HG02623 (cell line): ENCODE data around the gene SND1.

ENCODE experiments used
- ATAC-seq: cut with Tn5 transposase; IDR thresholded peaks from one replicate; pipeline ENCODE4 v1.9.1; 2021; ENCODE audit warnings: moderate library complexity; ENCODE audit not compliant: unreplicated experiment

The SND1 gene

DNA sequence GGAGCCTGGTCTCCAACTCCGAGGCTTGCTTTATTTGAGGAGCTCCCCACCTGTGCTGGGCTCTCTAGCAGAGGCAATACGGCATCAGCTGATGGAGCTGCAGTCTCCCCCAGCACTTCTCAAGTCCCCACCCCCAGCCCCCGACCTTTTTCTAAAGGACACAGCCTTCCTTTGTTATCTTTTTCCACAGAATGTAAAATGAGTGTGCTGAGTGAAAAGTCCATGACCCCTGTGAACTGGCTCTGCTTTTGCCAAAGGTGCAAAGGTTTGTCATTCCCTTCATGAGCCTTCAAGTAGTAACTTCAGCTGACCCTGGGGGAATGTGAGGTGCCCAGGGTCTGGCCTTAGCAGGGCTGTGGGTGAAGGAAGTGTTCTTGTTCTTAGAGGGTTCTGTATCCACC is 353.8 kb downstream of the SND1 start:
- ATAC-seq = no peak

GRCh38 chr7:128006550-128007302 is 354.7 kb downstream of the SND1 start:
- ATAC-seq = no peak

DNA sequence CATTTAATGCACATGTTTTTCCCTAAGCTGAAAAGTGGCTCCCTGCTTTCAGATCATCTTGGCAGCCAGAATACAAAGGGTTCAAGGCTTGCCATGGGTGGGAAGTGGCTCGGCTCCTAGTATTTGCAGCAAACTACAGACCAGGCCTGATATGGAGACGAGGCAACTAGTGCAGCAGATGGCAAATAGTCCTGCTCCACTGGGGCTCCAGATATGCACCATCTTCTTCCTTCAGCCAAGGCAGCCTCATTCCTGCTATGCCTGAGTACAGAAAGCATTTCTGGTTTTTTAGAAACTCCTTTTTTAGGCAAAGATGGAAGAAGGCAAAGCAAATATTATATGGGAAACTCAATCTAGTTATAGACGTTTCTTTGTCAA is 355.3 kb downstream of the SND1 start:
- ATAC-seq = no peak

GRCh38 chr7:128008141-128008540 is 356.1 kb downstream of the SND1 start:
- ATAC-seq = no peak

GRCh38 chr7:128008744-128009143 is 356.8 kb downstream of the SND1 start:
- no peak for ATAC-seq

- ATAC-seq = no peak
Measured at GRCh38 chr7:128010391-128011127, 358.6 kb downstream of the SND1 start.

- no peak for ATAC-seq
Measured at GRCh38 chr7:128011131-128011661, 359.2 kb downstream of the SND1 start.

DNA sequence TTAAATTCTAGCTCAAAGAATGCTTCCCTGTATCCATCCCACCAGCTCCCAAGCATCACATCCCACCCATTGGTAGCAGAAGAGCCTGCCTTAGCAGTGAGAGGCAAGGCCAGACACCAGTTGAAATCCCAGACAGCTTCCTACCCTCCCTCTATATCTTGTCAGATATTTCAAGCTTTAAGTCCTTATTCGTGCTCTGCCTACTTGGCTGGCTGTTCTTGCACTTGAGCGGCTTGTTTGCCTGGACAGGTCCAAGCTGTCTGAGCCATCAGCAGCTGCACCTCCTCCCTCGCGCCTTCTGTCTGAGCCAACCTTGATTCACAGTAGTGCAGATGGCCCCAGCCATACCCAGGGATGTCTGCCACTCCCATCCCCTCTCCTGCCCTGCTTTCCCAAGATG is 362.8 kb downstream of the SND1 start:
- no peak for ATAC-seq

DNA sequence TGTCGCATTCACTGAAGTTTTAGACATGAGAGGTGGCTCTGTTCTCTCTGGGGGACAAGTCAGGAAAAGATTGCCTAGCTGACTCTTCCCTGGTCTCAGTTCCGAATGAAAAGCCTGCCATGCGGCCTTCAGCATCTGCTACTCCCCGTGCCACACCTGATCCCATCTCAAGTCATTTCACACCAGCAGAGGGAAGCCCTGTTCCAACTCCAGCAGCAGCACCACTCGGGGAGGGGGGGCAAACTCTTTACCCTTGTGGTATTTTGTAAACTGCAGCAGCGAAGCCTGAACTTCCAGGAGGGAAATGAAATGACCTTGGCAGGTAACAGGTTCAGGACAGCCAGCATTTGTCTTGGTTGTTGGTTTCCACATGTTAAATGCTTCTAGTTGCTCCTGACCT is 365.5 kb downstream of the SND1 start:
- no peak for ATAC-seq

DNA sequence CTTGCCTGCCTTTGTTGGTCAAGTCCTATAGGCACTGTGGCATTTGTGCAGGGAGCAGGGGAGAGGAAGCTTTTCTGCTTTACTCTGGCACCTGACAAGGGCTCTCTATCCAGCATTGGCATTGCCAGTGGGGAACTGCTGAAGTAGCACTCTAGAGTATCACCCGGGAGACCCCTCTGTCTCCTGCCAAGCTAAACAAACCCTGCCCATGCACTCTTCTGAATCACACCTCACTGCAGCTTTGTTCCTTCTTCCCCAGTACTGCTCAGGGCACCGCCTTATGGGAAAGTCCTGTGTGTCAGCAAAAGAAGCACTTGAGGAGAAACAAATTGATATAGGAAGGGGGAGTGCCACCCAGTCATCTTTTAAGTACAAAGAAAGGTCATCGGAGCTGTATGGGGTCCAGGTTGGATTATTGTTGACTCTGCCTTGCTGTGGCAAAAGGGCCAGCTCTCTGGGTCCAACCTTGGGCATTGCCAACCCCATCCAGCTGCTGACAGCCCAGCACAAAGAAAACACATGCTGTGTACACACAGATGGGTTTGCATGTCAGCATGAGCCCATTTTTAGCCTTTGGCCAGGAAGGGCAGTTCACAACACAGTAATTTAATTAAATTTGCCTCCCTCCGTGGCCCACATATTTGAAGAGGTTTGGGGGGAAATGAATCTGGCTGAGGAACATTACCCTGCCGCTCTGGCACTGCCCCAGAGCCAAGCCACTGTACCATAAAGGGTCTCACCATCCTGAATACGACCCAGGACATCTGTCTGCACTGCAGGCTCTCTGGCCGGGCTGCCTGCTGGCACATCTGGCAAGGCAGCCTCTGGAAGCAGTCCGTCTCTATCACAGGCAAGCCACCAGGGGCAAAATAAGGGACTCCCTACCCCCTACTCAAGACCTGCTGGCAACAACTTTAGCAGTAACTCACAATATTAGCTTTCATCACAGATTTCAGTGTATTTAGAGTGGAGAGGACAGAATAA is 366.2 kb downstream of the SND1 start:
- ATAC-seq = no peak

- ATAC-seq = no peak
Measured at GRCh38 chr7:128019288-128019687, 367.3 kb downstream of the SND1 start.

- ATAC-seq = no peak
Measured at GRCh38 chr7:128020159-128020558, 368.2 kb downstream of the SND1 start.

DNA sequence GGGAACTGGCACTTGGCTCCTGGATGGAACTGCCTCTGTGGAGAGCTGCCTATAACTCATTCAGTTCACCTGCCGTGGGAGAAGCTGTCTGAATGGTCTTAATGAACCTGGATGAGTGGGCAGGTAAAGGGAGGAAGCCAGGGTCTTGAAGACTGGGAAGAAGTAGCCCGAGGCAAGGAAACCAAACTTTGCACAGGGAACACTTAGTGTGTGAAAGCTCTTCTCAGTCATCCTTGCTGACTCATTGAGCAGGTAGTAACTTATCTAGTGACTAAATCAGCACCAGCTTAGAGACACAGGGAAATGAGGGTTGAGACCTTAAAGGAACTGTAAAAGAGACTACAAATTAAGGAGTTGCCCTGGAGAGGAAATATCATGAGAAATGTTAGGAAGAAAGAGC is 369.4 kb downstream of the SND1 start:
- ATAC-seq = no peak

GRCh38 chr7:128022631-128023532 is 370.9 kb downstream of the SND1 start:
- no peak for ATAC-seq

DNA sequence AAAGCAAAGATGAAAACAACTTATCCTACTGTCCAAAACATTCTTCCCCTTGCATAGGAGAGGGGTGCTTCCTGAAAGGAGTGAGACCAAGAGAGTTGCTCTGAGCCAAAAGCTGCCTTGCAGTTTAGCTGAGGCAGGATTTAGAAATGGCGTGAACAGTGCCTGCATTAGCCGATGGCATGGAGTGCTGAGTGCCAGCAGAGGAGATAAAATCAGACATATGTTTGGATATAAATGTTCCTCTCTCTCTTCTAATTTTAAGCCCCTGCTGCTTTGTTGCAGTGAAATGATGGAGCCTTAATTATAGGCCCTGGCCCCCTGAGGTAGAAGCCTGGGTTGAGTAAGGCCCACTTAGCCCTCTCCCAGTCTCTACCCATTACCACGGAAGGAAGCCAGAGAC is 372.2 kb downstream of the SND1 start:
- ATAC-seq = no peak

- no peak for ATAC-seq
Measured at GRCh38 chr7:128025380-128025779, 373.4 kb downstream of the SND1 start.

GRCh38 chr7:128025819-128026218 is 373.8 kb downstream of the SND1 start:
- ATAC-seq = no peak

GRCh38 chr7:128026551-128026950 is 374.6 kb downstream of the SND1 start:
- no peak for ATAC-seq

GRCh38 chr7:128027485-128027980 is 375.5 kb downstream of the SND1 start:
- ATAC-seq = no peak
